Esophagus mucosa (tissue), 1 donor: Measurements from ENCODE around the gene CABYR. TPM values are rescaled to one million over a fixed set of nuclear protein-coding genes. Genes with fewer than 3 reads are reported as not detected.

ENCODE experiments used
- ATAC-seq: fragments of 200-7000 bp; cut with Tn5 transposase; one replicate; pipeline ENCODE4 v1.9.1; 2020
- total RNA-seq: library from RNA; stranded (reverse); gene quantifications from one replicate; pipeline ENCODE4 v1.2.4, GENCODE V29; 2023
- donor health status: DM: yes; HTN: yes; CAD: no.

CABYR gene, protein sequence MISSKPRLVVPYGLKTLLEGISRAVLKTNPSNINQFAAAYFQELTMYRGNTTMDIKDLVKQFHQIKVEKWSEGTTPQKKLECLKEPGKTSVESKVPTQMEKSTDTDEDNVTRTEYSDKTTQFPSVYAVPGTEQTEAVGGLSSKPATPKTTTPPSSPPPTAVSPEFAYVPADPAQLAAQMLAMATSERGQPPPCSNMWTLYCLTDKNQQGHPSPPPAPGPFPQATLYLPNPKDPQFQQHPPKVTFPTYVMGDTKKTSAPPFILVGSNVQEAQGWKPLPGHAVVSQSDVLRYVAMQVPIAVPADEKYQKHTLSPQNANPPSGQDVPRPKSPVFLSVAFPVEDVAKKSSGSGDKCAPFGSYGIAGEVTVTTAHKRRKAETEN
- total RNA-seq, result 1.4 TPM

DNA sequence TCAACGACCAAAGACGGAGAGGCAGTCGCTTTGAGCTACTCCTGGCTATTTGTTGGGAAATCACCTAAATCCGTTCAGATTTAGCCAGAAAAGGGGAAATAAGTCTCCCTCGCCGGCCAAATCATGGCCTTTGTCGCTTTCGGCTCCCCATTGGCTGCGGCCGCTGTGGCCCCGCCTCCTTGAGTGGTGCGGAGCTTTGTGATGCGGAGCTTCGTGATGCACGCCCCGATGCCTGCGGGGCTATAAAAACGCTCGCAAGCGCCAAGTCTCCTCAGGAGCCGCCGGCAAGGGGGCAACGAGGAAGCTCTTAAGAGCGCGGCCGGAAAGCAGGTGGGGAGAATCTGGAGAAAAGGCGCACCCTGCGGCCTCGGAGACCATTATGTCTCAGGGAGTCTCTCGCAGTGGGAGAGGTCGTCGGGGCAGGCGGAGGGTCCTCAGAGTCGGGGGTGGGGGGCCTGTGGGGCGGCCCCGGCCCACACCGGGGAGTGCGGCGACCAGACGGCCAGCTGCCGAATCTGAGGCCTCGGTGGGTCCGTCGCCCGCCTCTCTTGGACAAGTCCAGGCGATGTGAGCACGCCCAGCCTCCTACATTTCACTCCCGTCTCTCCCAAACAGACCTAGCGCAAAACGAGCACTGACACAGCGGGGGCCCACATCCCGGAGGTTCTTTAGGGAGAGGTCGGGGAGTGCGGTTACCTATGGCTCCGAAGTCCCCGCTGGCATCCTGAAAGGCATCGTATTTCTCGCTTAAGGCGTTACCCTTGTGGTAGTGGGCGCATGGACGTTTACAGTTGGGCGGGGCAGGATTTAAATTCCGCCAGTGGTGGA, at the start of gene CABYR:
TSS of gene CABYR (plus strand) at position 274 of the 828 bp plus-strand sequence. CDS start 4,053 bp downstream, outside the sequence.
- ATAC-seq, result peak; percentile 84

DNA sequence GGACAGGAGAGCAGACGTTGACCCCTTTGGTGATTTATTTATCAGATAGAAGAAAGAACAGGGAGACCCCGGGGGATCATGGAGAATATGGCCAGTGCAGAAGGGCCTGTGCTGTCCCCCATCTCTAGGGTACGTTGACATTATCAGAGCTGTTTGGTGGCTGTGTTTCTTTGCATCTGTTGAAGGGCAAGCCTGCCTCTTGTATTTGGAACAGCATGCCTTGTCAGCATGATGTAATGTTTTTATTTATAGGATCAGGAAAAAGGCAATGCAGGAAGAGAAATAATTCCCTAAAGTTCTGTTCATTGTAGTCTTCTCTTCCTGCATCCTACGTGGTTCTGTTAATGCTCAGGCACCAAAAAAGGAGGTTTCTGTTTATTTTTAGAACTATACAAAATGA, 49.8 kb upstream of the CABYR start:
- ATAC-seq, result no peak

DNA sequence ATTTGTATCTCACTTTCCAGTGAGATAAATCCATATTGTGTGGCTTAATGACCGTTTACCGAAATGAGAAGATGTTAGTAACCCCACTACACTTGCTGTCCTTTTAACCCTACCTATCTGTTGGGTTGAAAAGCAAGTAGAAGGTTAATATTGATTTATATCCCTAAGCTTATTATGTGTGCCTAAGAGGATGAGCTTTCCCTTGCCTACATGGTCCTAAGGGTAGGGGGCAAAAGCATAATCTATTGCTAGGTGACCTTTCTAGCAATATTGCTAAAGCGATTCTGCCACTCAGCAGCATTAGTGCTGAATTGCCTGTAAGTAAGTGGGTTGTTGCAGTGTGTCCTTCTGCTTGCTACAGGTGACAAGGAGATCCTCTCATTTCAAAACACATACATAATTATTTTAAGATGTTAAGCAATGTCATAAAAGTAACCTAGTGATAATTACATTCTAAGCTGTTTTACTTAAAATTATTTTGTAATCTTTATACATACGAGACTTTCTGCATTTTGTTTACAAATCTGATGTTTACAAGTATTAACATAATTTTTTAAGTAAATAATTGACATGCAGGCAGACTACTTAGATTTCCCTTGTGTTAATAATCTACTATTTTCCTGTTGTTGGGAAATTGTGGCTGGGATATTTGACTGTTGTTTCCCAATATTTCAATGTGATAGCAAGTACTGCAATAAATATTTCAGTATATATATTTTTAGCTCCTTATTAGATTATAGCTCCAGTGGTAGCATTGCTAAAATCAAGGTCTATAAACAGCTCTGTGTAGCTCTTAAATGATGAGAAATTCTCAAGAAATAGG, 49.1 kb upstream of the CABYR start:
- ATAC-seq, result no peak

DNA sequence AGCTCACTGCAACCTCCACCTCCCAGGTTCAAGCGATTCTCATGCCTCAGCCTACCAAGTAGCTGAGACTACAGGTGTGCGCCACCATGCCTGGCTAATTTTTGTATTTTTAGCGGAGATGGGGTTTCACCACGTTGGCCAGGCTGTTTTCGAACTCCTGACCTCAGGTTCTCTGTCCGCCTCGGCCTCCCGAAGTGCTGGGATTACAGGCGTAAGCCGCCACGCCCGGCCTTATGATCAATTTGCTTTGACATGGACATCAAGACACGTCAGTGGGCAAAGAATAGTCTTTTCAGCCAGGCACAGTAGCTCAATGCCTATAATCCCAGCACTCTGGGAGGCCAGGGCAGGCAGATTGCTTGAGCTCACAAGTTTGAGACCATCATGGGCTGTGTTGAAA, 48.0 kb upstream of the CABYR start:
- no peak for ATAC-seq

DNA sequence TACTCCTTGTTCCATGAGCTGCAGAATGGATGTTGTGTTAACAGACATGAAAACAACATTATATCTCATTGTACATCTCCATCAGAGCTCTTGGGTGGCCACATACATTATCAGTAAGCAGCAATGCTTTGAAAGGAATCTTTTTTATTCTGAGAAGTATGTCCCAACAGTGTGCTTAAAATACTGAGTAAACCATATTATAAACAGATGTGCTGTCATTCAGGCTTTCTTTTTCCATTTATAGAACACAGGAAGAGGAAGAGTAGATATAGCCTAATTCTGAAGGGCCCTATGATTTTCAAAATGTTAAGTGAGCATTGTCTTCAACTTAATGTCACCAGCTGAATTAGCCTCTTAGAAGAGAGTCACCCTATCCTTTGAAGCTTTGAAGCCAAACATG, 44.3 kb upstream of the CABYR start:
- no peak for ATAC-seq

DNA sequence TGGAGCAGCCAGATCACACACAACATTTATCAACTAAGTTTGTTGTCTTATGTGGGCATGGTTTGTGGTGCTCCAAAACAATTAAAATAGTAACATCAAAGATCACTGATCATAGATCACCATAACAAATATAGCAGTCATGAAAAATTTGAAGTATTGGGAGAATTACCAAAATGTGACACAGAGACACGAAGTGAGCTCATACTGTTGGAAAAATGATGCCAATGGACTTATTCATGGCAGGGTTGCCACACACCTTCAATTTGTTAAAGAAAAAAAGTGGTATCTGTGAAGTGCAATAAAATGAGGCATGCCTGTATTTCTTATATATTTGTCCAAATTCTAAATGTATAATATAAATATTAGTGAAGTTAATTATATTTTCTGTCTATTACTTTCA, 42.9 kb upstream of the CABYR start:
- no peak for ATAC-seq

DNA sequence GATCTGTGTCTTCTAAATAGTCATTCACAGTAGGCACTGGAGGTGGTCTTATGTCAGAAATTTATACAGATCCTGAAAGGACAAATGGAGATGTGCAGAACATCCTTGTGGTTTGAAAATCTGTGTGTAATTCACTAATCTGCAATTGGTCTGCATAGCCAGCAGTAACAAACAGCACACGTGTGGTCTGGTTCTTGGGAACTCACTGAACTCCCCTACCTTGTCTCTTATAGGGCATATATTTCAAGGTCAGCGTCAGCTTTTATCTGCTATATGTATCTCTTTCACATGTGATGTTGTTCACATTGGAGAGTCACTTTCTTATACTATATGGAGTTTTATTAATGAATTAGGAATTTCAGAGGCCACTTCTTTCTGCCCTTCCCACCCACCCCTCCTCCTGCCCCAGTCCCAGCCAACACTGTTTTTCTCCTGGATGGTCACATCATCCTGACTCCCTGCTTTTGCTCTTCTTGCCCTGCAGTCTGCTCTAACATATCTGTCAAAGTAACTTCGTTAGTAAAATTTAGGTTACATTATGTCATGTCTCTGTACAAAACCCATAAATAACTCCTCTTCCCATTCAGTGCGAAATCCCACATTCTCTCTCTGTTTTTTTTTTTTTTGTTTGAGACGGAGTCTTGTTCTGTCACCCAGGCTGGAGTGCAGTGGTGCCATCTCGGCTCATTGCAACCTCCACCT, 35.4 kb upstream of the CABYR start:
- ATAC-seq, result no peak

DNA sequence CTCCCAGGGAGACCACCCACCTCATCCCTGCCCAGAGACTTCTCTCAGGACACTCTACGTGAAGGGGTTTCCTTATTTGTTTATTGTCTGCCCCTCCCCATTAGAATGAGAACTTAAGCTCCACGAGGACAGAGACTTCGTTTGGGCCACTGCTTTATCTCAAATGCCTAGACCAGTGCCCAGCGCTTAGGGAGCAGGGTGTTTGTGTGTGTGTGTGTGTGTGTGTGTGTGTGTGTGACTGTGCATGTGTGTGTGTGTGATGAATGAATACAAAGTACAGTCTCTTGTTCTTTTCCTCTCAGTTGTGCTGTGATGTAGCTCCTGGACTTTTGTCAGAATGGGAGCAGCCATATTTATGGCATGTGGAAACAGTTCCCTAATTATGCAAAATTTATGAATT, 34.4 kb upstream of the CABYR start:
- ATAC-seq, result no peak

DNA sequence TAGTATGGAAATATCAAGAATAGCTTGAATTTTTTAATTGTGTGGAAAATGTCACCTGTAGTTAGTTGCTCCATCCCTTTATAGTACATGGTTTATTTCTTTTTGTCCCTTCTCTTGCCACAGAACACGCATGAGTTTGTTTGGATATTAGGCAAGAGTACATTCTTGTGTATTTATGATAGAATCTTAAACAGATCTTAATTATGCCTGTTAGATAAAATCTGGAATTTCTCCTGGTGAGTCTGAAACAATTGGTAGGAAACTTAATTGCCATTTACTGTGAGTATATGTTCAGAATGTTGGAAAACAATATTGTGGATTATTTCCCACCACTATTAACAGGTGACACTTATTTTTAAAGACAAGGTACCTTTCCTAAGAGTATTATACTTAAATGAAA, 30.2 kb upstream of the CABYR start:
- no peak for ATAC-seq

DNA sequence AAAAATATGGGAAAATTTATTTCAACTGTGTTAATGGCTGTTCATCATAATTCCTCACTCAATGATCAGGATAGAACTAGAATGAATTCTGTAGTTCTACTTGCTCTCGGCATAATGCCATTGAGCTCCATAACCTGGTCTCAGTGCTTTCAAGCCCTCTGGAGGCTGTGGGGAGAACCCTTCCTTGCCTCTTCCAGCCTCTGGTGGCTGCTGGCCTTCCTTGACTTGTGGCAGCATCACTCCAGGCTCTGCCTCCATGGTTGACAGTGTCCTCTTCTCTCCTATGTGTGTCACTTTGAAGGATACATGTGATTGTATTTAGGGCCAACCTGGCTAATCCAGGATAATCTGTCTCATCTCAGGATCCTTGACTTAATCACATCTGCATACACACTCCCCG, 26.9 kb upstream of the CABYR start:
- no peak for ATAC-seq

DNA sequence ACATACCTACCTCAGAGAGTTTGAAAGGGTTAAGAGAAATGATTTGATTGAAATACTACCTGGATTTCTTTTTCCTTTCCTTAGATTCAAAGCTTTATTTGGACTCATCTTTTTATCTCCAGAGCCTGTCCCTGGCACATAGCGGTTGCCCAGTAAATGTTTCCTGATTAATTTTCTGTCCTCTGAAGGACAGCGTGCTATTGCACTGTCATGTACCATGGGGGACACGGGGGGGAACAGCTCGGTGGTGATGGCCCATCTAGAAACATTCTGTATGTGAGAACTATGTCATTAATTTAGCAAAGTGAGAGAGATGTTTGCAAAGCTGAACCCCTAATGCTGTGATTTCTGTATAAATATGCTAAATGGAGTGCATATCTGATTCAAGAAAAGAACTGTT, 26.4 kb upstream of the CABYR start:
- ATAC-seq, result no peak

DNA sequence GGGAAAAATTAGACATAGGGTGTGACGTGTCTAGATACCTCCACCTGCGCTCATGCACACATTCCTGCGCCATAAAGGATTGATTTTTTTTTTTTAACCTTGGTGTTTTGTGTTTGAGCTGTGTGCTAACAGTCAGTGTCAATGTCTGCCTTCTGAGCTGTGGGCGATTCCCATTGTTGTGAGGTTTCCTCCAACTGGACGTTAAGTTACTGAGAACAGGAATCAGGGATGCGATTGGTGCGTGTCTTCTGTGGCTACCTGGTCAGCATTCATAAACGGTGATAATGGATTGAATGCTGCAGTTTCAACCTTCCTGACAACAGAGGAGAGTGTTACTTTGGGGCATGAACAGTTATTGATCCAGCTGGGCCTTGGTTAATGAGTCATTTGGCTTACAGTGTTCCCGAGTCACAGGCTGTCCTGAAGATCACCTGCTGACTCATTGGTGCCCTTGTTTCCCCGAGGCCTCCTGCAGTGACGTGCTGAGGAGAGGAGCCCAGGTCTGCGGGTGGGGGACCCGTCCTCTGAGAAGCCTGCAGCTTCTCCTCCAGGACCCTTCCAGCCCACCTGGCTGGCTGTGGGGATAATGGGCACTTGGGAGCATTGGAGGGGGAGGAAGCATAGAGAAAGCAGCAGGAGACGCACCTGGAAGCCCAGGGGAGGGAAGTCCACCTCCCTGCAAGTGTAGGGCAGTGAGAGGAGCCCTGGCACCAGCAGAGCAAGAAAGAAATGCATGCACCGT, 25.8 kb upstream of the CABYR start:
- peak; percentile 72 for ATAC-seq

DNA sequence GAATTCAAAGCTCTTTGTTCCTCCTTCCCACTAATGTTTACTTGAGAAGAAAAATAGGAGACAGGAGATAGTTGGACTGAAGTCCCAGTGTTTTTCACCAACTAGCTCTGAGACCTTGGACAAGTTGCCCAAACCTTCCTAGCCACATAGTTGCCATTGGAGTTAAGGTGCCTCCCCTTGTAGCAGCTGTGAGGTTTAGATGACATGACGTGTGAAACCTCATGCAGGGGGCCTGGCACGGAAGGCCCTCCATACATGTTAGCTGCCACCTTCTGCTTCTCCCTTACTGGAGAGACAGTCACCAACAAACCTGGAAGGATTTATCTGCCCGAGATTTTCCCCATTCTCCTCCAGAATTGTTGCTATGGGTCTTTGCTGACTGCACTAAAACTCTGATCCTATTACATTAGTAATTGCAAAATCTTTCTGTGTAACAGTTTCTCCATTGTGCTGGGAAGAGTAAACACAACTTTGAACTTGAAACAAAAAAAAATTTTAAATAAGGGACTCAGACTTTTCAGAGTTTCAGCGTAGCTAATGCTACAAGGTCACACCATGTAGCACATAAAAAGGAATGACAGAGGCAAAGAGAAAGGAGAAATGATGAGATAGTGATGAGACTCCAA, 23.8 kb upstream of the CABYR start:
- no peak for ATAC-seq

DNA sequence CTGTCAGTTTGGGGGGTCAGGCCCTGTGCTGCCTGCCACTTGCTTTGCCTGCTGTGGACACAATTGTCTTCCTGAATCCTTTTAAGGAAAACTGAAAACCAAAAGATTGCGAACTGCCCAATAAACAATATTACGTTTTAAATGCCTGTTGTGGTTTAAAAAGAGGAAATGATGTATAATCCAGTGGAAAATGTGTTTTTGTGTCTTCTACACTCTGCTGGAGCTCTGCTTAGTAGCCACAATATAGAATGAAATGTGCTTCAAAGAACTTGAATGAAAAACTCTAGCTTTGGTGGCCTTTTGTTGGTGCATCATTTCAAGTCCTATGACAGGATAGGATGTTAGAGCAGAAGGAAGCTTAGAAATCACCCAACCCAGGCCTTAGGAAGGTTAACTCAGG, 23.2 kb upstream of the CABYR start:
- no peak for ATAC-seq

DNA sequence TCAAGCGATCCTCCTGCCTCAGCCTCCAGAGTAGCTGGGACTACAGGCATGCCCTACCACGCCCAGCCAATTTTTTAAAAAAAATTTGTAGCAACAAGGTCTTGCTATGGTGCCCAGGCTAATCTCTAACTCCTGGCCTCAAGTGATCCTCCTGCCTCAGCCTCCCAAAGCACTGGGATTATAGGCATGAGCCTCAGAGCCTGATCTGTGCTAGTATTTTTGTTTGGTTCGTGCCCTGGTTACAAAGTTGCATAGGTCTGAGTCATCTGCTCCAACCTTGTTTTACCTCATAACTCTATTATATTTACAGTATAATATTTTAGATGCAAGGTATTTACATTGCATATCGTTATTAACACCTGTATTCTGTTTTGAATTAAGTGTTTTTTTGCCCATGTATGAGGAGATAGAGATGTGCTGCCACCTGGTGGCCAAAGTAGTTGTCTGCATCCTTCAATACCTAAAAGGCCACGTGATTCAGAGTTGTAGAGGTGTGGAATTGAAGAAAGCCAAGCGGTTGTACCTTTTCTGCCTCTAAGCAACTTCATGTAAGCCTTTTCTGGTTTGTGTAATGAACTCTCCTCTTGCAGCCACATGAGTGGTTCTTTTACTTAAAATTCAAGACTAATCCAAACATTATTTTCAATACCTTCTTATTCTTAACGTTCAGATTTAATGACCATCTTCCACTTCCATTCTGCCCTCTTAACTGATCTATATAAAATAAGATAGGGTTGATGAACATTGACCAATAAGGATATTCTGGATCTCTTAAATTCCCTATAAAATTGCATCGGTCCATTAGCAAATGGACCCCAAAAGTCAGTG, 19.9 kb upstream of the CABYR start:
- ATAC-seq, result peak; percentile 89

DNA sequence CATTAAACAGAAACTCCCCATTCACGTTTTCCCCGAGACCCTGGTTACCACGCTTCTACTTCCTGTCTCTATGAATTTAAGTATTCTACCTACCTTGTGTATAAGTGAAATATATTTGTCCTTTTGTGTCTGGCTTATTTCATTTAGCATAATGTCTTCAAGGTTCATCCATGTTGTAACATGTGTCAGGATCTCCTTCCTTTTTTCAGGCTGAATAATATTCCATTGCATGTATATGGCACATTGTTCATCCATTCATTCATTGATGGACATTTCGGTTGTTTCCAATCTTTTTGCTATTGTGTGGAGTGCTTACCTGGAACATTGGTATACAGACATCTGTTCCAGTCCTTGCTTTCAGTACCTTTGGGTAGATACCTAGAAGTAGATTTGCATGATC, 18.2 kb upstream of the CABYR start:
- no peak for ATAC-seq

DNA sequence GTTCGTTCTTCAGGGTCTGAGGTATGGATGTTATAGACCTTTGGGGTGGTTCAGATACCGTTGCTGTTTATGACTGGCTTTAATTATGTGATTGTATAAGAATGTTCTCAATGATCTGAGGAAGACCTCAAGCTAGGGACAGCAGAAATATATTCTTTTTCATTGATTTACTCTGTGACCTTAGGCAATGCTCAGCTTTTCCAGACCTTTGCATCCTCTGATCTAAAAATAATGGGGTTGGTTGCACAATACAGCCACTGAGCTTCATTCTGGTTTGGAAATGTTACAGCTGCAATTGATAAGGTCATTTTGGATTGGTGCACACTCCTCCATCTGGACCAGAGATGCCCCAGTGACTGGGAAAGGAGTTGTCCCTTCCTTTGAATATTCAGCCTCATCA, 17.2 kb upstream of the CABYR start:
- no peak for ATAC-seq

DNA sequence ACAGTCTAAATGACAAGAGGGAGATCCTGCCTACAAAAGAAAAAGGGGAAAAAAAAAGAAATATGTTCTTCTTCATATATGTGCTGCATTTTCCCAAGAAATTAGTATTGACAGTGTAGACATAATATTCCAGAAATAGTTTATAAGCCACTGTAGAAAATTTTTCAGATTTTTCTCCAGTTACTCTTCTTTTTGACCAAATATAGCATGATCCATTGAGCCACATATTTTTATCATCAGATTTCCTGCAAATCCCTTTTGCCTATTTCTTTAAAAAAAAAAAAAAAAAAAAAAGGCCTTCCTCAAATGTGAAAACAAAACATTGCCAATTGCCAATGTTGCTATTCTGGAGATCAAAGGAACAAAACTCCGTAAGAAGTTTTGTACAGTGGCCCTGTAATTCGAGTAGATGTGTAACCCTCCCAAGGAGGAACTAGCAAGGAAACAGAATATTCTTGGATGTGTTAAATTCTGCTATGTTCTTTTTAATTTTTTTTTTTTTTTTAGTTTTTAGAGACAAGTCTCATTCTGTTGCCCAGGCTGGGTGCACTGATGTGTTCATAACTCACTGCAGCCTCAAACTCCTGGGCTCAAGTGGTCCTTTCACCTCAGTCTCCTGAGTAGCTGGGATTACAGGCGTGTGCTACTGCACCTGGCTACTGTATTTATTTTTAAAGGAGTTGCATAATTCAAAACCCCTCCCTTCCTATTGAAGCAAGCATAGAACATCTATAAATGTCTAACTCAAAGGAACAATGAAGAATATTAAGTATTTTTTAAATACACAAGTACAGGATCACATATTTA, 12.5 kb upstream of the CABYR start:
- no peak for ATAC-seq

DNA sequence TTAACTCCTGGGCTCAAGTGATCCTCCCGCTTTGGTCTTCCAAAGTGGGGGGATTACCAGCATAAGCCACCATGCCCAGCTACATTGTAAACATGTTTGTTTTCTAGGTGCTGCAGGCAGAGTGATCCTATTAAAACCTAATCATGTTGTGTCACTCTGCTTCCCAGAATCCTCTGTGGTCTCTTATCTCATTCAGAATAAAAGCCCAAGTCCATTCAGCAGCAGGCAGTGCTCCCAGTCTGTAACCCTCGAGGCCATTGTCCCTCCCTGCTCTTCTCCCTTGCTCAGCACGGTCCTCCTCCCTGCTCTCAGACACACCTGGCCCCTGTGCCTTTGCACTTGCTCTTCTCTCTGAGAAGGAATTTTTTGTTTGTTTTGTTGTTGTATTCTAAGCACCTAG, 11.1 kb upstream of the CABYR start:
- no peak for ATAC-seq
